Peyer's patch (tissue), 4 donors: ENCODE data around the gene NELL1.

Experiments used
- POLR2A ChIP-seq, 2 donors: fragments of 450-650 bp; IDR thresholded peaks; one replicate each; pipeline ENCODE4 v1.5.1; 2017; ENCODE audit warnings: antibody characterized with exemption in 2 of 2, mild to moderate bottlenecking in 2 of 2, moderate library complexity in 2 of 2
- TF ChIP-seq, protein P1 (sequence below), 6 experiments: fragments of 450-650 bp in 4 of 6; fragments of 200-600 bp in 2 of 6; sonication (generic) in 1 of 6; IDR thresholded peaks; one replicate each; pipeline ENCODE4 v1.5.1; 2017 to 2019; ENCODE audit warnings: antibody characterized with exemption in 6 of 6, mild to moderate bottlenecking in 3 of 6, moderate library complexity in 1 of 6

DNA sequence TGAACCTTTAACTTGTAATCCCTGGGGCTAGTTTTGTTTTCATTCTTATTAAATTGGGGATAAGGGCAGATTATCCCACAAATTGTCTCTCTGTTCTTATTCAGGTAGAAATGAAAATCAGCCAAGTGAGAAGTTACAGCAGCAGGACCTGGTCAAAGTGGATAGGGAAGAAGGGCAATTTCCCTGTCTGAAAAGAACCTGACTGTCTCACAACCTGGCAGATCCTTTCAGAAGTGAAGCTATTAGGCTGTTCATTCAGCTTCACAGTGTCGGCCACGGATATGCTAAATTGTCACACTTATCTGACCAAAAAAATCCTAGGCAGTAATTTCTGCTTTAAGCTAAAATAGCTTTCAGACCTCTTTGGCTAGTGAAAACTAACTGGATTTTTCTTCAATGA lies 810.9 kb downstream of the NELL1 start:
- TF ChIP-seq, protein P1, sequence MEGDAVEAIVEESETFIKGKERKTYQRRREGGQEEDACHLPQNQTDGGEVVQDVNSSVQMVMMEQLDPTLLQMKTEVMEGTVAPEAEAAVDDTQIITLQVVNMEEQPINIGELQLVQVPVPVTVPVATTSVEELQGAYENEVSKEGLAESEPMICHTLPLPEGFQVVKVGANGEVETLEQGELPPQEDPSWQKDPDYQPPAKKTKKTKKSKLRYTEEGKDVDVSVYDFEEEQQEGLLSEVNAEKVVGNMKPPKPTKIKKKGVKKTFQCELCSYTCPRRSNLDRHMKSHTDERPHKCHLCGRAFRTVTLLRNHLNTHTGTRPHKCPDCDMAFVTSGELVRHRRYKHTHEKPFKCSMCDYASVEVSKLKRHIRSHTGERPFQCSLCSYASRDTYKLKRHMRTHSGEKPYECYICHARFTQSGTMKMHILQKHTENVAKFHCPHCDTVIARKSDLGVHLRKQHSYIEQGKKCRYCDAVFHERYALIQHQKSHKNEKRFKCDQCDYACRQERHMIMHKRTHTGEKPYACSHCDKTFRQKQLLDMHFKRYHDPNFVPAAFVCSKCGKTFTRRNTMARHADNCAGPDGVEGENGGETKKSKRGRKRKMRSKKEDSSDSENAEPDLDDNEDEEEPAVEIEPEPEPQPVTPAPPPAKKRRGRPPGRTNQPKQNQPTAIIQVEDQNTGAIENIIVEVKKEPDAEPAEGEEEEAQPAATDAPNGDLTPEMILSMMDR (IDR thresholded peaks at IDR 0.05): no peak
- no peak for TF ChIP-seq POLR2A (IDR thresholded peaks at IDR 0.05)
